ACHN (cell line): Measurements from ENCODE around the gene ISCU.
"Not testable (repeated sequence)": the region's sequence is repeated elsewhere in the genome, so short reads cannot be mapped to it uniquely, and the experiment has no call there.

Experiments used
- DNase-seq: peaks from one replicate; pipeline ENCODE4 v3.0.0-alpha.2; 2015
- in situ Hi-C: cut with HindIII; loops from 2 replicates; pipeline ENCODE4 v1.10.0; 2017; ENCODE audit warnings: low sequenced_read_pairs, low pct_ligation_motif_present, low pct_unique_long_range_greater_than_20kb

Gene ISCU

DNA sequence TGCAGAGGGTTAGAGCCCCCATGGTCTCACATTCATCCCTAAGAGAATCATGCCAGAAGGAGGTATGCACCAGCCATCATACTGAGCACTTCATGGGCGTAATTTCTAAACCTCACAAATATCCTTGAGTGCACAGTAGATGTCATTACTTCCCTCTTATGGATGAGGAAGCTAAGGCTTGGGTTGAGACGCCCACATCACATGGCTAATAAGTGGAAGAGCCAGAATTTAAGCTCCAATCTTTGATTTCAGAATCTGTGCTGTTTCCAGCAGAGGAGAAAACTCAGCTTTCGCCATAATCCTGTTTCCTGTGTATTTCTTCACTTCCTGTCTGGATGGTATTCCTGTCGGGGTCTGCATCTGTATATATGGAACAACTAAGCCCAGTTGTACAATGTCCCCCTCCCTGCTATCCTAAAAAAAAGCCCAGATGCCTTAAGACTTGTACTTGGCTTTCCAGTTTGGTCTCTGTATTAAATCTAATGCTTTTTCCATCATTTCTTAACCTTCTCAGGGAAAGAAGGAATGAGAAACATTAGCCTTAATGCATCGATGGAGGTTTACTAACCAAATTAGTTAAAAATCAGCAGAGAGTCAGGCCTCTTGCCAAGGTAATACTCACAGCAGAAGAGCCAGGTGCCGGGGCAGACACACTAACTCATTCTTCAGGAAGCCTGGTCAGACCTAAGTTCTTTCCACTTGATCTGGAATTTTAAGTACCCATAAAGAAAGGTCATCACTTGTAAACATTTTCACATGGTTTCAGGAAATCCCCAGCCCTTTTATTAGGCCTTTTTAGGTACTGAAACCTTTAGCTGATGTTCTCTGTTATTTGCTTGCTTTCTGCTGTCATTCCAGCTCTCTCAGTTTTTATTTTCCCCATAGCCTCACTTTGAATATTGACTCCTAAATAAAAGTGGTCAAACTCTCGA, 5.3 kb downstream of the ISCU start:
- DNase-seq, result peak; percentile 96
- in situ Hi-C loops, result no loop called here

DNA sequence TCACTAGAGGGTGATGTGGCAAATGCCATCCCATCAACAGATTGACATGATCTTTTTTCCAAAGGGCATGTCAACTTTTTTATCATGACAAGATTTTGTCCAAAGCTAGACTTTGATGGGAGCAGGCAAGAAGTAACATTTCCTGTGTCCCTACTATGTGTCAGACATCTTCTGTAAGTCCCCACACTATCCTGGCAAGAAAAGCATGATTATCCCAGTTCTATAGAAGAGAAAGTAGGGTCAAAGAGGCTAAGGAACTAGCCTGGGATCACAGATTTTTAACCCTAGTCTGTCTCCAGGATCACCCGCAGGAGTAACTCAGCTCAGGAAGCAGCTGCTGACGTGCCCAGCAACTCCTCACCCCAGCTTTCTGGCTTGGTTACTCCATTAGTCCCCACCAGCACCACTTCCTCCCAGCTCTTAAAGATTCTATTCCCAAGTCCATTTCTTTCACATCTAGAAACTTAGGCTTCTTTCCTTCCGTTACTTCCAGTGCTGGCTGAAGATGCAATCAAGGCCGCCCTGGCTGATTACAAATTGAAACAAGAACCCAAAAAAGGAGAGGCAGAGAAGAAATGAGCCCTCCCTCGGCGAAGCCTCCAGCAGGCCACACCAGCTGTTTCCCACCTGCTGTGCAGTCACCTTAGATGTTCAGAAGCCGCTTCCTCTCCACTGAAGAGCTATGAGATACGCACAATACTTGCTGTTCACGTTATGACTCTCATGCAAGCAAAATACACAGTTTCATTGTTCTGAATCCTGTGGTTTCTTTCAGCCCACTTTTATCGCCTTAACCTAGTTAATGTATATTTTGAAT, 6.2 kb downstream of the ISCU start:
- in situ Hi-C loops, result no loop called here
- no peak for DNase-seq

DNA sequence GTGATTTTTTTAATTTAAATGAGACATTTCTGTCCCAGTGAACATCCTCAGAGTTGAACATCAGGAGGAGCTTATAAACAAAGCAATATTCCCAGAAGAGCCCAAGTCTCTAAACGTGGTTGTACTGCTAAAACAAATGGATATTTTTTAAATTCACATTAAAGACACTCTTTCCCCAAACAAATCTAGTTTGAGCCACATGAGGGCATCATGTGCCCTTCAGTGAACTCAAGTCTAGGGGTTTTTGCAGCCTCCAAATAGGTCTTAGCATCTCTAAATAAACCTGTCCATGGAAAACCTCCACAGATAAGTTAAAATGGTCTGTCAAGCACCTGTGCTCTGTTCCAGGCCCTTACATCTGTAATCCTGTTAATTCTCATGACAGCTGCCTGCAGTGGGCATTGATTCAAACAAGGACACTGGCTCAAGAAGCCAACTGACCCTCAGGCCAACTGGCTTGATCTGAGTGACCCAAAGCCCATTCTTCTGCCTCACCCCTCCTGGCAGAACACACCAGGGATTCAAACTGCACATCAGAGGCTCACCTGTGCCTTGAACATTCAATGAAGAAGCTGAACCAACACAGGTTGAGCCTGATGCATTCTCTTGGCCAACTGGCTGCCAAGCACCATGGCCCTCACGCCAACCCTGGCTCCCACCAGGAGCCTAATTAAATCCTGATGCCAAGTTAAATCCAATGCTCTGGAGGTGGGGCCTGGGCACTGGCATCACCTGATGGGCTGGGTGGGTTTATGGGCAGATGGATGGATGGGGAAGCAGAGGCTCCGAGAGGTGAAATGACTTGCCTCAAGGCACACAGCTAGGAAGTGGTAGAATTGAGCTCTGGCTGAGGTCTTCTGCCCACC, 8.6 kb downstream of the ISCU start:
- DNase-seq, result peak; percentile 67
- in situ Hi-C loops, result no loop called here

DNA sequence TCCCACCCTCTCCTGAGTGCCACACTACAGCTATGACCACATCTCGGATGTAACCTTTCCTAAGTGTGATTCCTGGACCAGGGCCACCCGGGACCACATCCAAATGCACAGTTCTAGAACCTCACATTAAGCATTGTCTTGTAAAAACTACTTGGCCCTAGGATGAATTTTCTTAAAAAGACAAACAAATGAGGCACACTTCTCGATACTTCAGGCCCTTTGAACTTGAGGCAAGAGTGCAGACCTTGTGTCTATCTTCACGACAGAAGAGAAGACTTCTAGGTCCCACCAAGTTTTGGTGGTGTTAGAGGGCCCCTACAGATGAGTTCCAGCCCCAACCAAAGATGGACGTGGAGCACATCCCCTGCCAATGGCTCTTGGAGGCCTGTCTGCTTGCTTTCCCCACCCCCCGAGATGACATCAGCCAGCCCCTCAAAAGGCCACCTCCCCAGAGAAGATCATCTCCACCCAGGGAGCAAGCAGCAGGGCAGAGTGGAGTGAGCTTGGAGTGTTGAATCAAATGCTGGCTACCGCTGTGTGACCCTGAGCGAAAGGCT, 9.3 kb downstream of the ISCU start:
- DNase-seq, result no peak
- in situ Hi-C loops, result no loop called here

DNA sequence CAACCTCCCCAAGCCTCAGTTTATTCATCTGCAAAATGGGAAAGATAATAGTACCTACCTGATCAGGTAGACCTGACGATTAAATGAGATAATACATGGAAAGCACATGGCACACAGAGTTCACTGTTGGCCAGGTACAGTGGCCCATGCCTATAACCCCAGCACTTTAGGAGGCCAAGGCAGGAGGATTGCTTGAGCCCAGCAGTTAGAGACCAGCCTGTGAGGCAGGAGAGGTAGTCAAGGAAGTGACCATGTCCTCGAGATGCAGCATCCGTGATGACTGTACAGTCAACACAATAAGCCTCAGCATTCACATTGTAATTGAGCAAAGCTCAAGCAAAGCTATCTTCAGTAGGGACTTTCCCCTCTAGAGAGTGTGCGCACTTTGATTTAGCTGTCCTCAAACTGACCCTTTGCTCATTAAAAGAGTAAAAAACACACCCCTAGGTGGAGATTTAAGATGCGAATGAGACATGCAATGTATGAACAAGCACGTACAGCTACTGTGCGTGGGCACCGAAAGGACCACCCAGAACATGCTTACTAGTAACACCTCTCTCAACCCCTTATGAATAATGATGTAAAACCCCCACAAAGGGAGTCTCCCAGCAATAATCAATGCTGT, 9.9 kb downstream of the ISCU start:
- in situ Hi-C loops, result no loop called here
- DNase-seq, result no peak

DNA sequence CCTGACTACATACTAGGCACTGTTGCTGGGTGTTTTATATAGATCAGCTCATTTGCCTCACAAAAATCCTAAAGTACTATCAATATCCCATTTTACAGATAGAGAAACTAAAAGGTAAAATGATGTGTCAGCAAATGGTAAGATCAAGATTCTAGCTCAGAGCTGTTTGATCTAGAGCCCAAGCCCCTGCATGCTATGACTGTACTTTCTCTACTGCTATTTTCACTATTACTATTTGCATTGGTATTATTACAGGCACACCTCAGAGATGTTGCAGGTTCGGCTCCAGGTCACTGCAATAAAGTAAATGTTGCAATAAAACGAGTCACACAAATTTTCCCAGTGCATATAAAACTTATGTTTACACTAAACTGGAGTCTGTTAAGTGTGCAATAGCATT, 10.9 kb downstream of the ISCU start:
- no peak for DNase-seq
- in situ Hi-C loops, result no loop called here

DNA sequence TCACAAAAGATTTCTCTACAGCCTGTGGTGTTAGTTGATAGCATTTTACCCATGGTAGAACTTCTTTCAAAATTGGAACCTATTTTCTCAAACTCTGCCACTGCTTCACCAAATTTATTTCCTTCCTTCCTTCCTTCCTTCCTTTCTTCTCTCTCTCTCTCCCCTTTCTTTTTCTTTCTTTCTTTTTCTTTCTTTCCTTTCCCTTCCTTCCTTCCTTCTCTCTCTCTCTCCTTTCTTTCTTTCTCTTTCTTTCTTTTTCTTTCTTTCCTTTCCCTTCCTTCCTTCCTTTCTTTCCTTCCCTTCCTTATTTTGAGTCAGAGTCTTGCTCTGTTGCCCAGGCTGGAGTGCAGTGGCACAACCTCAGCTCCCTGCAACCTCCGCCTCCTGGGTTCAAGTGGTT, 11.9 kb downstream of the ISCU start:
- in situ Hi-C loops, DNase-seq: not testable (repeated sequence)

DNA sequence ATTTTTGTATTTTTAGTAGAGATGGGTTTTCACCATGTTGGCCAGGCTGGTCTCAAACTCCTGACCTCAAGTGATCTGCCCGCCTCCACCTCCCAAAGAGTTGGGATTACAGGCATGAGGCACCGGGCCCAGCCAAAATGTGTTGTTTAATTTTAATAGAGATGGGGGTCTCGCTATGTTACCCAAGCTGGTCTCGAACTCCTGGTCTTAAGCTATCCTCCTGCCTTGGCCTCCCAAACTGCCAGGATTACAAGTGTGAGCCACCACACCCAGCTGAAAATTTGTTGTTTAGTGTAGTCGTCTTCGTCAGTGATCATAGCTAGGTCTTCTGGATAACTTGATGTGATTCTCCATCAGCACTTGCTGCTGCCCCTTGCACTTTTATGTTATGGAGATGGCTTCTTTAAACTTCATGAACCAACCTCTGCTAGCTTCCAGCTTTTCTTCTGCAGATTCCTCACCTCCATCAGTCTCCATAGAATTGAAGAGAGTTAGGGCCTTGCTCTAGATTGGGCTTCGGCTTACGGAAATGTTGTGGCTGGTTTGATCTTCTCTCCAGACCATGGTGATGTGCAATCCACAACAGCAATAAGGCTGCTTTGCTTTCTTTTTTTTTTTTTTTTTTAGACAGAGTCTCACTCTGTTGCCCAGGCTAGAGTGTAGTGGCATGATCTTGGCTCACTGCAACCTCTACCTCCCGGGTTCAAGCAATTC, 13.0 kb downstream of the ISCU start:
- DNase-seq, result no peak
- in situ Hi-C loops, result no loop called here

DNA sequence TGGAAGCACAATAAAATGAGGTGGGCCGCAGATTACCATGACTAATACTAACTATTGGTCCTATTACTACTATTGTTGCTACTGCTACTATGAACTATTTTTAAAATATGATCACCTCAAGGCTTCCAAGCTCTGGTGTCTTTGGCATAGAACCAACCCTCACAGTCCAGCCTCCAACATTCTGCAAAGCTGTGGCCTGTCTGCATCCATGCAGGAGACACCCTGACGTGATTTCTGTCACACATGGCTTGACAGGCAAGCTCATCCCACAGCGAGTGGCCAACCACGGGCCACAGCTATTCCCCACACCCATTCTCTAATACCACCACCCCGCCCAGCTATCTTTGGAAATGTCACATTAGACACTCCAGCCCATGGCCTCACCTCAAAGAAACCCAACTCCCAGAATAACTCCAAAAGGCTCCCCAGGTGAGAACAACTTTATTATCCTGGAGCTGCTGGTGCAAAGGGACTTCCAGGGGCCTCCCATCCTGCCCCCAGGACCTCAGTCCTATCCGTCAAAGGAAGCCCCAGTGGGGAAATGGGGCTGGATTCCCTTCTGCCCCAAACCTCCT, 14.4 kb downstream of the ISCU start:
- in situ Hi-C loops, result no loop called here

DNA sequence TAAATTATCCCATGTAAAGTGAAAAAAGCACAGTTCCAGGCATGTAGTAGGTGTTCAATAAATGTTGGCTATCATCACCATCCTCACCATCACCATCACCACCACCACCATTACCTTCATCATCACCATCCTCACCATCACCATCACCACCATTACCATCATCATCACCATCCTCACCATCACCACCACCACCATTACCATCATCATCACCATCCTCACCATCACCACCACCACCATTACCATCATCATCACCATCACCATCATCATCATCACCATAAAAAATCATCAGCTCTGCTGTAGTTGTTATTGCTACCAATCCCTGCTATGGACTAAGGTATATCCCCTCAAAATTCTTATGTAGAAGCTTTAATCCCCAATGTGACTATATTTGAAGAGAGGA, 15.1 kb downstream of the ISCU start:
- in situ Hi-C loops, result no loop called here

More for the DNA sequence above, 14.4 kb downstream of the ISCU start:
- DNase-seq, result peak; percentile 57

DNA sequence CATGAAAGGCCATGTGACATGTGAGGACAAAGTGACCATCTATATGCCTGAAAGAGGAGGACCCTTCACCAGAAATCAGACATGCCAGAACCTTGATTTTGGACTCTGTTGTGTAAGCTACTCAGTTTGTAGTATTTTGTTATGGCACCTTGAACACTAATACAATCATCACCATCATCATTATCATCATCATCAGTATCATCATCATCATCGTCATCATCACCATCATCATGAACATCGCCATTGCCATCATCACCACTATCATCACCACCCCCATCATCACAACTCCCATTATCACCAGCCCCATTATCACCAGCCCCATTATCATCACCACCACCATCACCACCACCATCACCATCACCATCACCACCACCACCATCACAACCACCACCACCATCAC, 15.9 kb downstream of the ISCU start:
- in situ Hi-C loops, result no loop called here
- DNase-seq, result no peak

More for the DNA sequence above, 15.1 kb downstream of the ISCU start:
- no peak for DNase-seq

DNA sequence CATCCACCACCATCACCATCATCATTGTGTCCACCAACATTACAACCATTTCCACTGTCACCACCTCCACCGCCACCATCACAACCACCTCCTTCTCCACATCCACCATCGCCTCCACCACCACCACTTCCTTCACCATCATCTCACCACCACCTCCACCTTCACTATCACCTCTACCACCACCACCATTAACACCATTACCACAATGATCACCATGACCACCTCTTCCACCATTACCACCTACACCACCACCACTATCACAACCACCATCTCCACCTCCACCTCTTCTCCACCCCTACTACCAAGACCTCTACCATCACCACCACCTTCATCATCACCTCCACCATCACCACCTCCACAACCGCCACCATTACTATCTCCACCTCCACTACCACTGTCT, 16.4 kb downstream of the ISCU start:
- DNase-seq, result no peak
- in situ Hi-C loops, result no loop called here

DNA sequence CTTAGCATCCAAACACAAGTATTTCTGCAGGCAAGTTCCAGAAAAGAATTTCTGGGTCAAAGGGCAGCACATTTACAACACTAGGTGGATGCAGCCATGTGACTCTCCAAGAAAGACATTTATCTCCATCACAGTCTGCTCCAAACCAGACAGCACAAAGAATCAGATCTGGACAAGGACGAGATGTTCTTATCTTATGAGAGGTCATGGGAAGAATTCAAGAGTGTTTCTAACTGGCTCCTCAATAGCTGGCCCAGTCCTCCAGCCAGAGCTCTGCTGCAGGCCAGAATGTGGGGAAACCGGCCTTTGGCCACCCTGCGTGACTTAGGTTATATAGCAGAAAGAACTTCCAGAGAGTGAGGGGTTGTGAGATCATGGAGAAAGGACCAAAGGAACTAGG, 18.1 kb downstream of the ISCU start:
- DNase-seq, result no peak
- in situ Hi-C loops, result no loop called here

DNA sequence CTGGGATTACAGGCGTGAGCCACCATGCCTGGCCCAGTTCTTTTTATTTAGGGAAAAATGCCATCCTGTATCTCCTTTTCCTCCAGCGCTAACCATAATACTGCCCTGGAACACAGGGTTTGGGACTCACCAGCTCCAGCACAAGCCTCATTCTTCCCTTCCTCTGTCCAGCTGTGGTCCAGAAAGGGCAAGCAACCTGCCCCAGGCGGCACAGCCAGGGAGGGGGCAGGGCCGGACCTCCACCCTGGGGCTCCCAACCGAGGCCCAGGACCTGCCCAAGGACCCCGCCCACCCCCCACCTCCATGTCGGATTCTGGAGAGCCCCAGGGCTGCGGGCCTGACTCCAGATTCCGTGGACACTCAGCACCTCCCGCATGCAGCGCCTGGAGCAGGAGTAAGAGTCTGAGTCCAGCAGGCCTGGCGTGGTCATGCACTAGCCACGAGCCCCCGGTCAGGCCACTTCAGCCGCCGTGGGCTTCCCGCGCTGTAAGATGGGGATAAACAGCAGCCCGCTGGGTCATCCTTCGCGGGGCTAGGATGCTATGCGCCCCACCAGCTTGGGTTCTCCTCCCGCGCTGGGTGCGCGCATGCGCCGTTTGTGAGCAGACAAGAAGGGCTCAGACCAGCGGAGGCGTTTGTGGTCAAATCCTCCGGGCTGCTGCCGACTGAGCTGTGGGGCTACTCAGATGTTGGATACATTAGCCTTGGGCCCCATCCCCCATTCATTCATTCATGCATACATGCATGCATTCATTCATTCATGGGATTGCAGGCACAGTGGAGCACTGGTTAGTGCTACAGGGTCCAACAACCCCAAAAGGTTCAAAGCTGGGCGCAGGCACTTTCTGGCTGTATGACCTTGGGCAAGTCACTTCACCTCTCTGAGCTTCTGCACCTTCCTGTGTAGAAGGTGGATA, 19.2 kb downstream of the ISCU start:
- DNase-seq, result no peak
- in situ Hi-C loops, result no loop called here

DNA sequence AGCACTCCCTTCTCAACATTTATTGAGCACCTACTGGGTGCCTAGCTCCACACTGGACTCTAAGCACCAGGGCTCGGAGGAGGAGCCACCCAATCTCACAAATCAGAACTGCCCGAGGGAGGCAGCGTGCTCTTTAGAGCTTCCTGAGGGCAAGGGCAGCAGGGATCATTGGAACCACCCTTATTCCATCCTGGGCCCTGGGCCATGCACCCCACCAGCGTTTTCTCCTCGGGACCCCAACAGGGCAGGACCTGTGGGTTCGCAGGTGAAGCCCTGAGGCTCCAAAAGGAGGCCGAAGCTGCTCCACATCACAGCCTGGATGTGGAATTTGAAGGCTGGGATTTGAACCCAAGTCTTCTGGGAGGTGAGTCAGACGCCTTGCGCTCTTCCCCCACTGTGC, 20.1 kb downstream of the ISCU start:
- no peak for DNase-seq
- in situ Hi-C loops, result no loop called here
